Smooth muscle cell (in vitro differentiated cells): Measurements from ENCODE around the gene CA7. TPM values are rescaled to one million over a fixed set of nuclear protein-coding genes. Genes with fewer than 3 reads are reported as not detected.

ENCODE experiments used
- DNase-seq: peaks from one replicate; lab custom pipeline; 2025; ENCODE audit not compliant: unreplicated experiment; lab: John Stamatoyannopoulos, UW
- H2AFZ ChIP-seq: fragments of 200-600 bp; sonication (generic); 2 replicates; pipeline ENCODE4 v1.6.0; 2016; ENCODE audit warnings: antibody characterized with exemption, low read depth, mild to moderate bottlenecking
- H3F3A ChIP-seq: fragments of 200-600 bp; sonication (generic); 2 replicates; pipeline ENCODE4 v1.6.0; 2017; ENCODE audit warnings: antibody characterized with exemption, low read depth
- H3K27ac ChIP-seq: fragments of 200-600 bp; sonication (generic); 2 replicates; pipeline ENCODE4 v1.5.1; 2016; ENCODE audit warnings: low read depth, mild to moderate bottlenecking
- H3K27me3 ChIP-seq: fragments of 200-600 bp; sonication (generic); 2 replicates; pipeline ENCODE4 v1.6.1; 2016; ENCODE audit warnings: low read depth, mild to moderate bottlenecking
- H3K36me3 ChIP-seq: fragments of 200-600 bp; sonication (generic); 2 replicates; pipeline ENCODE4 v1.5.1; 2016; ENCODE audit warnings: low read depth
- H3K4me1 ChIP-seq: fragments of 200-600 bp; sonication (generic); 2 replicates; pipeline ENCODE4 v1.5.1; 2016; ENCODE audit warnings: low read depth
- H3K4me2 ChIP-seq: fragments of 200-600 bp; sonication (generic); 2 replicates; pipeline ENCODE4 v1.6.0; 2016; ENCODE audit warnings: mild to moderate bottlenecking
- H3K4me3 ChIP-seq: fragments of 200-600 bp; sonication (generic); 2 replicates; pipeline ENCODE4 v1.5.1; 2016; ENCODE audit warnings: mild to moderate bottlenecking
- H3K79me2 ChIP-seq: fragments of 200-600 bp; sonication (generic); 2 replicates; pipeline ENCODE4 v1.6.0; 2016; ENCODE audit warnings: low read depth, mild to moderate bottlenecking
- H3K9ac ChIP-seq: fragments of 200-600 bp; sonication (generic); 2 replicates; pipeline ENCODE4 v1.6.0; 2016; ENCODE audit warnings: low read depth
- H3K9me3 ChIP-seq: fragments of 200-600 bp; sonication (generic); replicated peaks from 2 replicates; pipeline ENCODE4 v1.5.1; 2016; ENCODE audit warnings: low read depth
- H4K20me1 ChIP-seq: fragments of 200-600 bp; sonication (generic); 2 replicates; pipeline ENCODE4 v1.6.0; 2016; ENCODE audit warnings: low read depth
- WGBS: methylation state at CpG from one replicate; pipeline ENCODE4 v1.1.7; 2016; ENCODE audit warnings: low lambda C conversion rate; 5-methylcytosine and 5-hydroxymethylcytosine counted together
- polyA plus RNA-seq: library from polyadenylated mRNA; unstranded; fragments of >200 nt; fragmentation: Nextera tagmentation; extraction: Ambion mirVana; gene quantifications from 2 replicates; pipeline ENCODE4 v1.2.1, GENCODE V29; 2016
- total RNA-seq: library from RNA; depleted of rRNA; stranded (reverse); fragments of >200 nt; gene quantifications from 2 replicates; pipeline ENCODE4 v1.2.3, GENCODE V29; 2014
- TF ChIP-seq, protein P1 (sequence below): fragments of 200-600 bp; sonication (generic); IDR thresholded peaks from 2 replicates; pipeline ENCODE4 v1.5.1; 2017; ENCODE audit warnings: borderline replicate concordance, mild to moderate bottlenecking, antibody characterized with exemption; ENCODE audit not compliant: insufficient read depth, poor library complexity, severe bottlenecking

The CA7 gene
- total and polyA plus RNA-seq, 2 experiments from 2014 or later, result not detected

DNA sequence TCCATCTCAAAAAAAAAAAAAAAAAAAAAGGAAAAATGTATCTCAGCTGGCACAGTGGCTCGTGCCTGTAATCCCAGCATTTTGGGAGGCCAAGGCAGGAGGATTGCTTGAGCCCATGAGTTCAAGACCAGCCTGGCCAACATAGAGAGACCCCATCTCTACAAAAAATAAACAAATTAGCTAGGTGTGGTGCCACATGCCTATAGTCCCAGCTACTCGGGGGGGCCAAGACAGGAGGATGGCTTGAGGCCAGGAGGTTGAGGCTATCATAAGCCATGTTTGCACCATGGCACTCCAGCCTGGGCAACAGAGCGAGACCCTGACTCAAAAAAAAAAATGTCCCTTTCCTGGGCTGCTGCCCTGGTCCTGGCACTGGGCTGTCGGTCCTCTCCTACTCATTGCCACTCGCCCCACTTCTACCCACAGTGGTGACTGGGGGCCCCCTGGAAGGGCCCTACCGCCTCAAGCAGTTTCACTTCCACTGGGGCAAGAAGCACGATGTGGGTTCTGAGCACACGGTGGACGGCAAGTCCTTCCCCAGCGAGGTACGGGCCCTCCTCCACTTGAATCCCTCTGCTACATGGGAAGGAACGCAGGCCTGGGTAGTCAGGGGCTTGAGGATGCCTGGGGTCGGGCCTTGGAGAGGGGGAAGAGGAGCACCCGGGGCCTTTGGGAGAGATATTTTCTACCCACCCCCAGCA is 6.1 kb downstream of the CA7 start:
- Histone ChIP-seq H3K4me2 (no peak overlapping the region), H3K9ac (no peak overlapping the region), H3F3A (no peaks in the 10 kb centered on the region), H3K79me2 (no peaks in the 10 kb centered on the region), H4K20me1 (no peaks in the 10 kb centered on the region), H3K27me3 (peaks cover 42% of the 10 kb centered on the region), H3K4me1 (no peaks in the 10 kb centered on the region), H3K4me3 (no peak overlapping the region), H3K36me3 (no peaks in the 10 kb centered on the region), H2AFZ (no peak overlapping the region), H3K9me3 (no peaks in the 10 kb centered on the region), H3K27ac (no peak overlapping the region)
- TF ChIP-seq, protein P1, sequence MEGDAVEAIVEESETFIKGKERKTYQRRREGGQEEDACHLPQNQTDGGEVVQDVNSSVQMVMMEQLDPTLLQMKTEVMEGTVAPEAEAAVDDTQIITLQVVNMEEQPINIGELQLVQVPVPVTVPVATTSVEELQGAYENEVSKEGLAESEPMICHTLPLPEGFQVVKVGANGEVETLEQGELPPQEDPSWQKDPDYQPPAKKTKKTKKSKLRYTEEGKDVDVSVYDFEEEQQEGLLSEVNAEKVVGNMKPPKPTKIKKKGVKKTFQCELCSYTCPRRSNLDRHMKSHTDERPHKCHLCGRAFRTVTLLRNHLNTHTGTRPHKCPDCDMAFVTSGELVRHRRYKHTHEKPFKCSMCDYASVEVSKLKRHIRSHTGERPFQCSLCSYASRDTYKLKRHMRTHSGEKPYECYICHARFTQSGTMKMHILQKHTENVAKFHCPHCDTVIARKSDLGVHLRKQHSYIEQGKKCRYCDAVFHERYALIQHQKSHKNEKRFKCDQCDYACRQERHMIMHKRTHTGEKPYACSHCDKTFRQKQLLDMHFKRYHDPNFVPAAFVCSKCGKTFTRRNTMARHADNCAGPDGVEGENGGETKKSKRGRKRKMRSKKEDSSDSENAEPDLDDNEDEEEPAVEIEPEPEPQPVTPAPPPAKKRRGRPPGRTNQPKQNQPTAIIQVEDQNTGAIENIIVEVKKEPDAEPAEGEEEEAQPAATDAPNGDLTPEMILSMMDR, result no peak
- WGBS, result 92% methylated on average over 14 of the region's 14 CpGs
- no peak for DNase-seq

DNA sequence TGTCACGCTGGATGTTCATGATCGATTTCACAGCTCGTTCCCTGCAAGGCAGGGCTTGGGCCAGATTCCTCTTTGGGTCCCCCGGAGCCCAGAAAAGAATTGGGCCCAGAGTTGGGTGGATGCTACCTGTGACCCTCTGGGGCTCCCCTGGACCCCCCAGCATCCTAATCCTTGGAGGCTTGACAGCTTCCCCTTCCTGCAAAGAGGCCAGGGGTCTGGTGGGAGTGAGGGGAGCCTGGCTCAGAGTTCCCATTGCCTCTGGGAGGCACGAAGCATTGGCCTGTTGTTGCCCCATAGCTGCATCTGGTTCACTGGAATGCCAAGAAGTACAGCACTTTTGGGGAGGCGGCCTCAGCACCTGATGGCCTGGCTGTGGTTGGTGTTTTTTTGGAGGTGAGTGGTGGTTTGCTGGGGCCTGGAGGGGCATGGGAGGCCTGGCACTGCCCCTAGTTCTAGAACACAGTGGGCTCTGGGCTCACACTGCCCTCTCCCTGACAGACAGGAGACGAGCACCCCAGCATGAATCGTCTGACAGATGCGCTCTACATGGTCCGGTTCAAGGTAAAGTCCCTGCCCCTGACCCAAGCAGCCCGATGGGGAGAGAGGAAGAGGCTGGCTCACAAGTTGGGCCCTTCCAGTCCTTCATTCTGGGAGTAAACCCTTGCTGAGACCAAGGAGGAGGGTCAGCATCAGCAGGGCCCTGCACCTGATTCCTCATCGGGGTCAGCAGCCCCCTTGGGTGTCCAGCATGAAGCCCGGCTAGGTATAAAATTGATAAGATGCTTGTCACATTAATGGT is 7.2 kb downstream of the CA7 start:
- WGBS, result 90% methylated on average over 13 of the region's 13 CpGs
- DNase-seq, result no peak
- Histone ChIP-seq H3F3A (no peaks in the 10 kb centered on the region), H3K79me2 (no peaks in the 10 kb centered on the region), H3K27me3 (peaks cover 31% of the 10 kb centered on the region), H3K27ac (no peak overlapping the region), H3K36me3 (no peaks in the 10 kb centered on the region), H3K4me3 (no peak overlapping the region), H3K4me1 (no peaks in the 10 kb centered on the region), H4K20me1 (no peaks in the 10 kb centered on the region), H3K9me3 (no peaks in the 10 kb centered on the region), H2AFZ (no peak overlapping the region), H3K4me2 (no peak overlapping the region), H3K9ac (no peak overlapping the region)
- TF ChIP-seq, protein P1, result no peak

- H3K4me3 ChIP-seq, result no peak overlapping the region
- no peak overlapping the region for H3K4me2 ChIP-seq
- no peaks in the 10 kb centered on the region for H3K4me1 ChIP-seq
- 90% methylated on average over 15 of the region's 15 CpGs for WGBS
- no peaks in the 10 kb centered on the region for H3F3A ChIP-seq
- no peaks in the 10 kb centered on the region for H3K9me3 ChIP-seq
- no peaks in the 10 kb centered on the region for H3K36me3 ChIP-seq
- no peak overlapping the region for H3K9ac ChIP-seq
- DNase-seq, result no peak
- H4K20me1 ChIP-seq, result no peaks in the 10 kb centered on the region
- TF ChIP-seq, protein P1, result no peak
- no peaks in the 10 kb centered on the region for H3K79me2 ChIP-seq
- peaks cover 9% of the 10 kb centered on the region for H3K27me3 ChIP-seq
- H3K27ac ChIP-seq, result no peak overlapping the region
- no peak overlapping the region for H2AFZ ChIP-seq
Observed at GRCh38 chr16:66853261-66854139, 9.3 kb downstream of the CA7 start.
